H1 (cell line): Measurements from ENCODE around the gene PRDM1. TPM values are rescaled to one million over a fixed set of nuclear protein-coding genes. Genes with fewer than 3 reads are reported as not detected.

Experiments used
- CTCF ChIA-PET: fragments of 300-600 bp; sonication (Branson Sonifier 250); formaldehyde crosslinking; loops from one replicate; lab custom pipeline; 2021; ENCODE audit not compliant: partially characterized antibody; lab: Charles Lee
- POLR2A ChIA-PET: fragments of 300-600 bp; sonication (Branson Sonifier 250); formaldehyde crosslinking; loops from one replicate; lab custom pipeline; 2021; ENCODE audit warnings: inconsistent platforms; ENCODE audit not compliant: partially characterized antibody; lab: Charles Lee
- DNase-seq, 2 experiments: peaks; one replicate each; pipeline versions ENCODE4 v3.0.0 to v3.0.0-alpha.2; 2010 to 2022; ENCODE audit warnings: low spot score in 2 of 2, low read depth in 1 of 2, mixed read lengths in 1 of 2
- FAIRE-seq: peaks from 2 replicates; lab custom pipeline; 2011; peaks lifted over from hg19 to GRCh38; lab: Jason Lieb, UNC
- H2AFZ ChIP-seq: 2 replicates; pipeline ENCODE4 v1.8.1; 2012; ENCODE audit warnings: low read length, inconsistent platforms
- H2AK5ac ChIP-seq: 2 replicates; pipeline ENCODE4 v1.6.1; 2013; ENCODE audit warnings: low read depth, low read length
- H2BK120ac ChIP-seq: replicated peaks from 2 replicates; pipeline ENCODE3; 2013; ENCODE audit warnings: low read depth, low read length, inconsistent platforms
- H2BK12ac ChIP-seq: 2 replicates; pipeline ENCODE4 v1.6.1; 2013; ENCODE audit warnings: low read depth, low read length
- H2BK15ac ChIP-seq: 2 replicates; pipeline ENCODE4 v1.6.1; 2013; ENCODE audit warnings: low read length
- H2BK20ac ChIP-seq: 2 replicates; pipeline ENCODE4 v1.6.1; 2013; ENCODE audit warnings: low read length
- H2BK5ac ChIP-seq: 2 replicates; pipeline ENCODE4 v1.6.1; 2013; ENCODE audit warnings: low read depth, low read length
- H3K14ac ChIP-seq: 2 replicates; pipeline ENCODE4 v1.6.1; 2013; ENCODE audit warnings: inconsistent platforms; ENCODE audit not compliant: insufficient read length
- H3K18ac ChIP-seq: 2 replicates; pipeline ENCODE4 v1.6.1; 2013; ENCODE audit warnings: low read length; ENCODE audit errors: extremely low read depth
- H3K23ac ChIP-seq: 2 replicates; pipeline ENCODE4 v1.6.1; 2013; ENCODE audit warnings: inconsistent platforms; ENCODE audit not compliant: insufficient read length
- H3K23me2 ChIP-seq: 2 replicates; pipeline ENCODE4 v1.6.1; 2013; ENCODE audit warnings: low read depth, low read length
- H3K27ac ChIP-seq: 2 replicates; pipeline ENCODE4 v1.6.1; 2011; ENCODE audit warnings: low read depth, low read length, inconsistent platforms
- H3K27me3 ChIP-seq, 4 experiments: replicated peaks in 1 of 4; 1 replicate in 1 of 4; 2 replicates in 3 of 4; pipeline versions ENCODE4 v1.6.1 to v1.8.1; 2011 to 2013; ENCODE audit warnings: low read length in 3 of 4, mild to moderate bottlenecking in 3 of 4, inconsistent platforms in 2 of 4, mixed read lengths in 2 of 4, moderate library complexity in 1 of 4; ENCODE audit not compliant: control insufficient read depth in 3 of 4, insufficient read depth in 3 of 4; ENCODE audit errors: extremely low read depth in 1 of 4
- H3K36me3 ChIP-seq, 4 experiments: 2 replicates each; pipeline versions ENCODE4 v1.6.1 to v1.8.1; 2011 to 2013; ENCODE audit warnings: mild to moderate bottlenecking in 4 of 4, low read length in 3 of 4, moderate library complexity in 2 of 4, control low read depth in 1 of 4, inconsistent platforms in 1 of 4; ENCODE audit not compliant: insufficient read depth in 4 of 4, control insufficient read depth in 2 of 4
- H3K4ac ChIP-seq: replicated peaks from 2 replicates; pipeline ENCODE3; 2013; ENCODE audit warnings: low read length, low read depth, mixed read lengths, inconsistent platforms; ENCODE audit not compliant: insufficient read length
- H3K4me1 ChIP-seq, 4 experiments: replicated peaks in 1 of 4; 1 replicate in 1 of 4; 2 replicates in 3 of 4; pipeline versions ENCODE4 v1.6.1 to v1.8.1; 2011 to 2013; ENCODE audit warnings: low read length in 3 of 4, inconsistent platforms in 2 of 4, mixed read lengths in 1 of 4; ENCODE audit not compliant: insufficient read depth in 4 of 4, control insufficient read depth in 3 of 4
- H3K4me2 ChIP-seq, 2 experiments: 2 replicates each; pipeline versions ENCODE4 v1.6.1 to v1.8.1; 2011 to 2013; ENCODE audit warnings: low read depth in 2 of 2, low read length in 2 of 2, control low read depth in 1 of 2, inconsistent platforms in 1 of 2, mild to moderate bottlenecking in 1 of 2; ENCODE audit not compliant: insufficient read depth in 1 of 2
- H3K4me3 ChIP-seq, 4 experiments: fragments of 200-600, 300-600 bp in 1 of 4; sonication (generic), shearing (Covaris generic), sonication (Bioruptor Twin) in 1 of 4; 2 replicates each; pipeline versions ENCODE4 v1.5.1 to v1.8.1; 2011 to 2016; ENCODE audit warnings: low read length in 4 of 4, low read depth in 3 of 4, control low read depth in 2 of 4, inconsistent platforms in 2 of 4, mild to moderate bottlenecking in 2 of 4, mixed read lengths in 1 of 4, moderate library complexity in 1 of 4; ENCODE audit not compliant: insufficient read depth in 2 of 4; ENCODE audit errors: extremely low read depth in 1 of 4
- H3K56ac ChIP-seq: replicated peaks from 2 replicates; pipeline ENCODE3; 2013; ENCODE audit warnings: low read depth, mild to moderate bottlenecking, mixed read lengths, low read length, inconsistent platforms; ENCODE audit not compliant: insufficient read length
- H3K79me1 ChIP-seq: 2 replicates; pipeline ENCODE4 v1.6.1; 2013; ENCODE audit warnings: low read depth, low read length, control low read depth
- H3K79me2 ChIP-seq, 2 experiments: 2 replicates each; pipeline versions ENCODE4 v1.6.1 to v1.8.1; 2012 to 2013; ENCODE audit warnings: low read length in 2 of 2, mild to moderate bottlenecking in 2 of 2, inconsistent platforms in 1 of 2; ENCODE audit not compliant: insufficient read depth in 2 of 2, control insufficient read depth in 1 of 2
- H3K9ac ChIP-seq, 4 experiments: replicated peaks in 1 of 4; 1 replicate in 1 of 4; 2 replicates in 3 of 4; pipeline versions ENCODE4 v1.6.1 to v1.8.1; 2011 to 2013; ENCODE audit warnings: low read depth in 3 of 4, low read length in 3 of 4, control low read depth in 2 of 4, mild to moderate bottlenecking in 2 of 4, moderate library complexity in 2 of 4, inconsistent platforms in 1 of 4; ENCODE audit errors: extremely low read depth in 1 of 4
- H3K9me3 ChIP-seq, 2 experiments: 2 replicates each; pipeline versions ENCODE4 v1.6.1 to v1.8.1; 2012 to 2013; ENCODE audit warnings: mild to moderate bottlenecking in 2 of 2, moderate library complexity in 2 of 2, control low read depth in 1 of 2, inconsistent platforms in 1 of 2, low read depth in 1 of 2, low read length in 1 of 2, mixed read lengths in 1 of 2; ENCODE audit not compliant: insufficient read depth in 2 of 2
- H4K20me1 ChIP-seq, 2 experiments: replicated peaks in 1 of 2; 2 replicates each; pipeline versions ENCODE3 to v1.8.1; 2011 to 2013; ENCODE audit warnings: inconsistent platforms in 2 of 2, low read length in 2 of 2, mild to moderate bottlenecking in 1 of 2; ENCODE audit not compliant: insufficient read depth in 2 of 2, control insufficient read depth in 1 of 2
- H4K5ac ChIP-seq: 2 replicates; pipeline ENCODE4 v1.6.1; 2013; ENCODE audit warnings: low read length, low read depth, mixed read lengths, inconsistent platforms; ENCODE audit not compliant: insufficient read length
- H4K8ac ChIP-seq: 2 replicates; pipeline ENCODE4 v1.8.0; 2013; ENCODE audit warnings: mild to moderate bottlenecking, moderate library complexity, low read length, inconsistent platforms; ENCODE audit not compliant: insufficient read depth; ENCODE audit errors: extremely low read depth
- H4K91ac ChIP-seq: replicated peaks from 2 replicates; pipeline ENCODE3; 2013; ENCODE audit warnings: low read length, mixed read lengths, inconsistent platforms; ENCODE audit not compliant: insufficient read length
- BACH1 ChIP-seq: IDR thresholded peaks from 2 replicates; pipeline ENCODE4 v1.6.1; 2012; ENCODE audit warnings: low read length, improper control_type of control experiment
- CBX5 ChIP-seq: fragments of 300-800, 300-1000 bp; sonication (generic); IDR thresholded peaks from 2 replicates; pipeline ENCODE4 v1.7.1; 2016; ENCODE audit warnings: antibody characterized with exemption, low read length, low read depth
- CBX8 ChIP-seq: fragments of 300-800, 300-1000 bp; sonication (generic); IDR thresholded peaks from 2 replicates; pipeline ENCODE4 v1.7.1; 2016; ENCODE audit warnings: low read depth, low read length, borderline replicate concordance
- CEBPB ChIP-seq: IDR thresholded peaks from 2 replicates; pipeline ENCODE4 v1.6.1; 2012; ENCODE audit warnings: low read depth, low read length
- CREB1 ChIP-seq: IDR thresholded peaks from 2 replicates; pipeline ENCODE4 v1.6.1; 2012; ENCODE audit warnings: inconsistent platforms
- CTCF ChIP-seq, 3 experiments: IDR thresholded peaks; 1 replicate in 2 of 3; 2 replicates in 1 of 3; pipeline versions ENCODE4 v1.5.1 to v1.6.1; 2011; ENCODE audit warnings: low read length in 3 of 3, mild to moderate bottlenecking in 3 of 3, inconsistent platforms in 2 of 3, low read depth in 1 of 3, moderate library complexity in 1 of 3; ENCODE audit not compliant: insufficient read depth in 1 of 3; ENCODE audit errors: control extremely low read depth in 1 of 3
- KDM1A ChIP-seq: fragments of 200-600, 300-600 bp; sonication (generic); IDR thresholded peaks from 2 replicates; pipeline ENCODE4 v1.7.1; 2016; ENCODE audit warnings: mild to moderate bottlenecking, low read length, borderline replicate concordance
- NRF1 ChIP-seq: IDR thresholded peaks from 2 replicates; pipeline ENCODE4 v1.6.1; 2011; ENCODE audit warnings: mild to moderate bottlenecking, low read depth, low read length, improper control_type of control experiment
- PHF8 ChIP-seq: fragments of 200-600 bp; sonication (generic); conservative IDR thresholded peaks from 2 replicates; pipeline ENCODE4 v1.7.1; 2012; ENCODE audit warnings: low read depth, mild to moderate bottlenecking, inconsistent platforms, low read length, moderate library complexity
- POLR2A ChIP-seq, 2 experiments: IDR thresholded peaks; 1 replicate in 1 of 2; 2 replicates in 1 of 2; pipeline ENCODE4 v1.6.1; 2011; ENCODE audit warnings: low read depth in 2 of 2, low read length in 2 of 2, mild to moderate bottlenecking in 2 of 2; ENCODE audit errors: control extremely low read depth in 1 of 2
- RNF2 ChIP-seq: fragments of 200-900, 300-1000 bp; sonication (generic); IDR thresholded peaks from 2 replicates; pipeline ENCODE4 v1.7.1; 2016; ENCODE audit warnings: borderline replicate concordance, low read depth, mild to moderate bottlenecking, antibody characterized with exemption, low read length; ENCODE audit not compliant: poor library complexity, severe bottlenecking; ENCODE audit errors: missing control alignments
- SP4 ChIP-seq: IDR thresholded peaks from 2 replicates; pipeline ENCODE4 v1.6.1; 2012; ENCODE audit warnings: low read length, inconsistent platforms
- SRF ChIP-seq: IDR thresholded peaks from 2 replicates; pipeline ENCODE4 v1.6.1; 2011; ENCODE audit warnings: mild to moderate bottlenecking, low read depth, low read length, moderate library complexity
- WGBS, 2 experiments: shearing (Covaris generic) in 1 of 2; methylation state at CpG; one replicate each; pipeline versions ENCODE4 v1.1.6 to v1.1.7; 2013 to 2015; ENCODE audit warnings: low lambda C conversion rate in 2 of 2, mixed read lengths in 2 of 2, inconsistent platforms in 1 of 2, low coverage in 1 of 2, missing lambda C conversion rate in 1 of 2; ENCODE audit not compliant: insufficient replicate concordance in 2 of 2, insufficient coverage in 1 of 2, insufficient read length in 1 of 2; ENCODE audit errors: extremely low coverage in 1 of 2, missing lambda C conversion rate in 1 of 2; 5-methylcytosine and 5-hydroxymethylcytosine counted together
- polyA plus RNA-seq, 7 experiments: library from polyadenylated mRNA; depleted of rRNA in 3 of 7; stranded (reverse) in 5 of 7; unstranded in 2 of 7; fragments of >200 nt in 5 of 7; fragments of 200-250 nt in 2 of 7; gene quantifications; 1 replicate in 5 of 7; 2 replicates in 1 of 7; 4 replicates in 1 of 7; pipeline versions ENCODE4 v1.2.1 to v1.2.3, GENCODE V29; 2011 to 2013; ENCODE audit warnings: missing spikeins in 2 of 7, mixed read lengths in 2 of 7
- total RNA-seq: library from RNA; stranded (reverse); fragmentation: NEBNext Ultra II Directional; extraction: Animal tissue kit (Norgen Biotek cat#: 25700); gene quantifications from 2 replicates; pipeline ENCODE4 v1.2.1, GENCODE V29; 2021

PRDM1 gene
- total and polyA plus RNA-seq, 2 of the 8 experiments (the other 6 are each of a cell fraction or from before 2014, with no cell fraction given): 0.21 to 0.74 TPM

GRCh38 chr6:106063448-106063850 is 22.7 kb upstream of the PRDM1 start:
- H3K27me3 ChIP-seq: no peaks in the 10 kb centered on the region
- H3K4me3 ChIP-seq: no peak overlapping the region
- DNase-seq: no peak
- H2BK120ac ChIP-seq: no peak overlapping the region
- H4K91ac ChIP-seq: no peak overlapping the region
- H3K27ac ChIP-seq: no peak overlapping the region
- ChIA-PET POLR2A (no interaction called here), CTCF (interaction anchor here (1.2 to 1.4 kb wide), 3 partner anchors 15 to 228 kb away, joined by 3 read pairs; no protein-coding TSS in a partner anchor)
- no peaks in the 10 kb centered on the region for H3K9me3 ChIP-seq
- H3K36me3 ChIP-seq: no peaks in the 10 kb centered on the region
- no peak overlapping the region for H3K23ac ChIP-seq
- no peak overlapping the region for H2AFZ ChIP-seq
- H3K14ac ChIP-seq: no peak overlapping the region
- no peak overlapping the region for H2BK15ac ChIP-seq
- no peaks in the 10 kb centered on the region for H3K79me1 ChIP-seq
- 98% methylated on average over 2 of the region's 2 CpGs; no CpG with 5 or more reads in 1 of the 2 experiments for whole genome bisulfite sequencing, 2 experiments
- no peak overlapping the region for H2BK20ac ChIP-seq
- no peak overlapping the region for H2BK5ac ChIP-seq
- no peak overlapping the region for H3K4ac ChIP-seq
- no peak overlapping the region for H4K5ac ChIP-seq
- no peak overlapping the region for H4K8ac ChIP-seq
- H3K9ac ChIP-seq: no peak overlapping the region
- no peak overlapping the region for H3K18ac ChIP-seq
- H3K23me2 ChIP-seq: no peaks in the 10 kb centered on the region
- H2AK5ac ChIP-seq: no peak overlapping the region
- no peak overlapping the region for H3K56ac ChIP-seq
- no peaks in the 10 kb centered on the region for H4K20me1 ChIP-seq
- FAIRE-seq: no peak
- H2BK12ac ChIP-seq: no peak overlapping the region
- H3K4me1 ChIP-seq: no peaks in the 10 kb centered on the region
- H3K4me2 ChIP-seq: no peak overlapping the region
- no peaks in the 10 kb centered on the region for H3K79me2 ChIP-seq
- TF ChIP-seq NRF1 (no peak), RNF2 (no peak), CTCF (IDR thresholded peaks at IDR 0.05; ENCODE audit: control extremely low read depth in 1 of 3, insufficient read depth in 1 of 3, low read depth in 1 of 3, low read length in 3 of 3) (no peak), CBX8 (no peak), SRF (no peak), CREB1 (no peak), POLR2A (IDR thresholded peaks at IDR 0.05; ENCODE audit: control extremely low read depth in 1 of 2, low read depth in 2 of 2, low read length in 2 of 2) (no peak), KDM1A (no peak), CEBPB (no peak), CBX5 (no peak), BACH1 (no peak), PHF8 (no peak), SP4 (no peak)
